Measurements from ENCODE around the gene MET.

DNA sequence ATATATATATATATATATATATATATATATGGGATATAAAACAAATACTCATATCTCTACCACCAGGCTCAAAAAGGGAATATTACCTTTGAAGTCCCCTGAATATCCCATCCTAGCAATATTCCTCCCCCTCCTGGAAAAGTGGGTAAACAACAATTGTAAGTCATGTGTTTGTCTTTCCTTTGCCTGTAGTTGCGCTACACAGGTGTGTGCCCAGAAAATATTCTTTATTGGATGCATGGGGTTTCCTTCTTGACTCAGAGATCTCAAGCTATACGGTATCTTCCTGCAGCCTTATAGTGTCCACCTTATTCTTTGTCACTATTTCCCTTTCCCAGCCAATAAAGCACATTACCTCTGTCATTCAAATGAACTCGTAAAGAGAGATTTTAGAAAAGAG lies 54.2 kb downstream of the MET start:
- TF ChIP-seq, protein P1, sequence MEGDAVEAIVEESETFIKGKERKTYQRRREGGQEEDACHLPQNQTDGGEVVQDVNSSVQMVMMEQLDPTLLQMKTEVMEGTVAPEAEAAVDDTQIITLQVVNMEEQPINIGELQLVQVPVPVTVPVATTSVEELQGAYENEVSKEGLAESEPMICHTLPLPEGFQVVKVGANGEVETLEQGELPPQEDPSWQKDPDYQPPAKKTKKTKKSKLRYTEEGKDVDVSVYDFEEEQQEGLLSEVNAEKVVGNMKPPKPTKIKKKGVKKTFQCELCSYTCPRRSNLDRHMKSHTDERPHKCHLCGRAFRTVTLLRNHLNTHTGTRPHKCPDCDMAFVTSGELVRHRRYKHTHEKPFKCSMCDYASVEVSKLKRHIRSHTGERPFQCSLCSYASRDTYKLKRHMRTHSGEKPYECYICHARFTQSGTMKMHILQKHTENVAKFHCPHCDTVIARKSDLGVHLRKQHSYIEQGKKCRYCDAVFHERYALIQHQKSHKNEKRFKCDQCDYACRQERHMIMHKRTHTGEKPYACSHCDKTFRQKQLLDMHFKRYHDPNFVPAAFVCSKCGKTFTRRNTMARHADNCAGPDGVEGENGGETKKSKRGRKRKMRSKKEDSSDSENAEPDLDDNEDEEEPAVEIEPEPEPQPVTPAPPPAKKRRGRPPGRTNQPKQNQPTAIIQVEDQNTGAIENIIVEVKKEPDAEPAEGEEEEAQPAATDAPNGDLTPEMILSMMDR (IDR thresholded peaks at IDR 0.05; ENCODE audit: insufficient read depth, low read length, poor library complexity, severe bottlenecking) = no peak
- no peak for TF ChIP-seq EZH2phosphoT487 (conservative IDR thresholded peaks at IDR 0.05; ENCODE audit: low read length)

All from SU-DHL-6 (cell line).